Heart left ventricle (tissue), 16 donors: Measurements from ENCODE around the gene FOXO6. TPM values are rescaled to one million over a fixed set of nuclear protein-coding genes. Genes with fewer than 3 reads are reported as not detected.

Experiments used
- ATAC-seq, 4 donors: fragments of 200-7000 bp; cut with Tn5 transposase; one replicate each; pipeline ENCODE4 v1.9.1; 2020 to 2022; ENCODE audit warnings: moderate library complexity in 4 of 4, mild to moderate bottlenecking in 3 of 4, moderate number of reproducible peaks in 1 of 4
- DNase-seq, 5 donors: peaks; one replicate each; pipeline ENCODE4 v3.0.0-alpha.2; 2020
- H3K27ac ChIP-seq, 12 donors: fragments of 200-600 bp; sonication (generic) in 4 of 12; one replicate each; pipeline versions ENCODE4 v1.5.0 to v1.8.0; 2016 to 2022; ENCODE audit warnings: mild to moderate bottlenecking in 2 of 12
- H3K27me3 ChIP-seq, 9 donors: fragments of 200-600 bp; sonication (generic) in 2 of 9; one replicate each; pipeline versions ENCODE4 v1.5.1 to v1.8.0; 2016 to 2022; ENCODE audit warnings: mild to moderate bottlenecking in 3 of 9
- H3K36me3 ChIP-seq, 9 donors: fragments of 200-600 bp; sonication (generic) in 2 of 9; one replicate each; pipeline versions ENCODE4 v1.5.0 to v1.8.0; 2018 to 2022; ENCODE audit warnings: mild to moderate bottlenecking in 2 of 9
- H3K4me1 ChIP-seq, 12 donors: fragments of 200-600 bp; sonication (generic) in 4 of 12; one replicate each; pipeline versions ENCODE4 v1.5.0 to v1.8.0; 2016 to 2022; ENCODE audit warnings: mild to moderate bottlenecking in 3 of 12
- H3K4me3 ChIP-seq, 12 donors: fragments of 200-600 bp; sonication (generic) in 4 of 12; one replicate each; pipeline versions ENCODE4 v1.5.0 to v1.8.0; 2017 to 2022; ENCODE audit warnings: mild to moderate bottlenecking in 9 of 12, moderate library complexity in 4 of 12
- H3K9me3 ChIP-seq, 12 donors: fragments of 200-600 bp; sonication (generic) in 4 of 12; one replicate each; pipeline versions ENCODE4 v1.5.0 to v1.8.0; 2016 to 2022; ENCODE audit warnings: mild to moderate bottlenecking in 1 of 12
- POLR2A ChIP-seq, 2 donors: fragments of 450-650 bp; IDR thresholded peaks; one replicate each; pipeline ENCODE4 v1.6.1; 2017; ENCODE audit warnings: antibody characterized with exemption in 2 of 2, mild to moderate bottlenecking in 2 of 2, moderate library complexity in 2 of 2
- WGBS, 4 donors: extraction: QIAGEN DNeasy Blood & Tissue Kit in 2 of 4; methylation state at CpG; one replicate each; pipeline versions ENCODE4 v1.1.5 to v1.1.7; 2013 to 2018; 5-methylcytosine and 5-hydroxymethylcytosine counted together
- intact Hi-C, 10 donors: fragments of 100-400 bp; cut with DNase I; formaldehyde crosslinking; loops; one replicate each; pipeline versions ENCODE4 v1.11.1 to v1.14.2; 2022
- polyA plus RNA-seq, 2 donors: library from polyadenylated mRNA; stranded (reverse); fragments of 200-250 nt; gene quantifications; one replicate each; pipeline ENCODE4 v1.2.3, GENCODE V29; 2013
- total RNA-seq, 9 donors: library from RNA; depleted of rRNA in 2 of 9; stranded (reverse); fragments of >200 nt in 2 of 9; fragmentation: NEBNext Ultra II Directional in 3 of 9; extraction: Animal tissue kit (Norgen Biotek cat#: 25700) in 3 of 9; gene quantifications; one replicate each; pipeline versions ENCODE4 v1.1.0 to v1.2.4, GENCODE V29; 2016 to 2023
- TF ChIP-seq, protein P1 (sequence below), 12 donors: fragments of 200-600 bp; sonication (generic) in 4 of 12; IDR thresholded peaks; one replicate each; pipeline versions ENCODE4 v1.5.0 to v1.8.0; 2018 to 2022; ENCODE audit warnings: antibody characterized with exemption in 12 of 12, mild to moderate bottlenecking in 5 of 12
- donor health status: ischemic (EF 13 %, LVEDD 7.1; RV severe dilation, severe dysfunction).
- donor health status: healthy with polysubstance abuse.
- donor health status: DM: no; HTN: yes; CAD: no.
- donor health status: DM: no; HTN: no; CAD: no.
- donor health status: ischemic (EF 25% LVEDD 6.9; RV normal size, moderate dysfunction).
- donor health status: ischemic (EF 25% LVEDD 5.7; RV mildly dilated, moderate dysfunction).
- donor health status: healthy.
- donor health status: DM: yes; HTN: yes; CAD: no.
- donor health status: ischemic (EF 35%, LVEDD 5.7; RV mildly dilated, moderate dysfunction).
- donor health status: nonischemic (EF 11% LVEDD 7.7; RV severe dilation, severe dysfunction).
- donor health status: DM: yes; HTN: yes; CAD: no.
- donor health status: PGD.
- donor health status: ischemic (EF 29% LVEDD 5.4; RV normal size, mild dysfunction).
- donor health status: nonischemic (EF 23%, LVEDD 6.1; RV moderate dilation, normal function).

Gene FOXO6
- total and polyA plus RNA-seq, 11 donors: 0.69 to 4.8 (median 1.4) TPM

DNA sequence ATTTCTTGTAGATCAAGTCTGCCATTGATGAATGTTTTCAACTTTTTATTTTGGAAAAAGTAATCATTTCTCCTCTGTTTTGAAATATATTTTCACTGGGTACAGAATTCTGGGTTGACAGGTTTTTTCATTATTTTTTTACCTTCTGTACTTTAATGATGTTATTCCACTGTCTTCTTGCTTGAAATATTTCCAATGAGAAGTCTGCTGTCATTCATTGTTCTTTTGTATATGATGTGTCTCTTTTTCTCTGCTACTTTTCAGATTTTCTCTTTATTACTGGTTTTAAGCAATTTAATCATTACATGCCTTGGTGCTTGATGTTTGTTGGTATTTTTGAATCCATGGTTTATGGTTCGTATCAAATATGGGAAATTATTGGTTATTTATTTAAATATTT, 22.4 kb upstream of the FOXO6 start:
- intact Hi-C loops: no loop called here

DNA sequence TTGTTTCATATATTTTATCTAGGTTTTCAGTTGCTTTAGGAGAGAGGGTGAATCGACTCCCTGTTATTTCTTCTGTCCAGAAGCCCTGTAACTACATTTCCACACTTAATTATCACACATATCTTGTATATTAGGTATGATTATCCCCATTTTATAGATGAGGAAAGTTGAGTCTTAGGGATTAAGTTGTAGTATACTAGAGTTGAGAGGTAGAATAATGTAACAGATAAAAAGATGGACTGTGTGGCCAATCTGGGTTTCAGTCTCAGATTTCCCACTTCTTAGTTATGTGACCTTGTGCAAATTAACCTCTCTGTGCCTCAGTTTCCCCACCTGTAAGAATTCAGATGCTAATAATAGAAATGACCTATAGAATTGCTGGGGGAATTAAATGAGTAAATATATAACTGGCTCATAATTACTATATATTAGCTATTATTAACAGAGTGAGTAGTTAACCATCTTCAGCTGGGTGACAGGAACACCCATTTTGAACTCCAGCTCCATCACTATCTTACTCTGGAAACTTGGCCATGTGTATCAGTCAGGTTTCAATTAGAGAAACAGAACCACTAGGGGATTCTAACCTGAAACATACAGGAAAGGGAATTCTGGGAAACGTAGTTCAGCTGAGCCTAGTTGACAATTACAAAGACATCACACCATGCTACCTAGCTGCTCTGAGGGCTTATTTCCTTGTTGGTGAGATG, 20.4 kb upstream of the FOXO6 start:
- TF ChIP-seq POLR2A (IDR thresholded peaks at IDR 0.05): no peak
- TF ChIP-seq, protein P1, sequence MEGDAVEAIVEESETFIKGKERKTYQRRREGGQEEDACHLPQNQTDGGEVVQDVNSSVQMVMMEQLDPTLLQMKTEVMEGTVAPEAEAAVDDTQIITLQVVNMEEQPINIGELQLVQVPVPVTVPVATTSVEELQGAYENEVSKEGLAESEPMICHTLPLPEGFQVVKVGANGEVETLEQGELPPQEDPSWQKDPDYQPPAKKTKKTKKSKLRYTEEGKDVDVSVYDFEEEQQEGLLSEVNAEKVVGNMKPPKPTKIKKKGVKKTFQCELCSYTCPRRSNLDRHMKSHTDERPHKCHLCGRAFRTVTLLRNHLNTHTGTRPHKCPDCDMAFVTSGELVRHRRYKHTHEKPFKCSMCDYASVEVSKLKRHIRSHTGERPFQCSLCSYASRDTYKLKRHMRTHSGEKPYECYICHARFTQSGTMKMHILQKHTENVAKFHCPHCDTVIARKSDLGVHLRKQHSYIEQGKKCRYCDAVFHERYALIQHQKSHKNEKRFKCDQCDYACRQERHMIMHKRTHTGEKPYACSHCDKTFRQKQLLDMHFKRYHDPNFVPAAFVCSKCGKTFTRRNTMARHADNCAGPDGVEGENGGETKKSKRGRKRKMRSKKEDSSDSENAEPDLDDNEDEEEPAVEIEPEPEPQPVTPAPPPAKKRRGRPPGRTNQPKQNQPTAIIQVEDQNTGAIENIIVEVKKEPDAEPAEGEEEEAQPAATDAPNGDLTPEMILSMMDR (IDR thresholded peaks at IDR 0.05): no peak
- Histone ChIP-seq H3K4me3 (no peak overlapping the region), H3K9me3 (peaks cover 0 to 17% (median 7%) of the 10 kb centered on the region in 12 donors), H3K27me3 (no peaks in the 10 kb centered on the region), H3K27ac (no peak overlapping the region), H3K36me3 (no peaks in the 10 kb centered on the region), H3K4me1 (peaks cover 0 to 11% (median 0%) of the 10 kb centered on the region in 12 donors)
- no peak for DNase-seq
- WGBS, 4 donors: 65 to 71% (median 68%) methylated on average over 2 of the region's 2 CpGs
- intact Hi-C loops: no loop called here
- ATAC-seq: no peak

More for the DNA sequence above, 22.4 kb upstream of the FOXO6 start:
- peaks cover 0 to 11% (median 0%) of the 10 kb centered on the region in 12 donors for H3K4me1 ChIP-seq
- no peak overlapping the region for H3K27ac ChIP-seq
- TF ChIP-seq POLR2A (IDR thresholded peaks at IDR 0.05): no peak
- TF ChIP-seq, protein P1 (IDR thresholded peaks at IDR 0.05): no peak
- WGBS, 4 donors: 91 to 99% (median 95%) methylated on average over 1 of the region's 1 CpG
- DNase-seq (no peak), ATAC-seq (no peak)
- no peak overlapping the region for H3K4me3 ChIP-seq
- no peaks in the 10 kb centered on the region for H3K27me3 ChIP-seq
- peaks cover 0 to 20% (median 7%) of the 10 kb centered on the region in 12 donors for H3K9me3 ChIP-seq
- no peaks in the 10 kb centered on the region for H3K36me3 ChIP-seq

DNA sequence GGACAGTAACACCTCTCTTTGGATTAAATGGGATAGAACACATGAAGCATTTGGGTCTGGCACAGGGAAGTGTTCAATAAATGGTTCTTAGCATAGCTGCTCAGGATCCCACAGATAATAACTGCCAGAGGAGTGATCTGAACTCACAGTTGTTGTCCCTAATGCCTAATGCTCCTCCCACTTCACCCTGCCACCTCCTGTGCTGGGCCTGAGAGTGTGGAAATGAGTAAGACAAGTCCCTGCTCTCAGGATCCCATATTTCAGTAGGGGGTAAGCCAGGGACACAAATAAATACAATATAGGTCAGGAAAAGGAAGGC, 19.9 kb upstream of the FOXO6 start:
- DNase-seq (no peak), ATAC-seq (no peak)
- Histone ChIP-seq H3K4me3 (no peak overlapping the region), H3K27ac (no peak overlapping the region), H3K36me3 (no peaks in the 10 kb centered on the region), H3K9me3 (peaks cover 0 to 17% (median 7%) of the 10 kb centered on the region in 12 donors), H3K4me1 (peaks cover 0 to 11% (median 0%) of the 10 kb centered on the region in 12 donors), H3K27me3 (no peaks in the 10 kb centered on the region)
- intact Hi-C loops: no loop called here
- no peak for TF ChIP-seq POLR2A (IDR thresholded peaks at IDR 0.05)
- TF ChIP-seq, protein P1 (IDR thresholded peaks at IDR 0.05): no peak

DNA sequence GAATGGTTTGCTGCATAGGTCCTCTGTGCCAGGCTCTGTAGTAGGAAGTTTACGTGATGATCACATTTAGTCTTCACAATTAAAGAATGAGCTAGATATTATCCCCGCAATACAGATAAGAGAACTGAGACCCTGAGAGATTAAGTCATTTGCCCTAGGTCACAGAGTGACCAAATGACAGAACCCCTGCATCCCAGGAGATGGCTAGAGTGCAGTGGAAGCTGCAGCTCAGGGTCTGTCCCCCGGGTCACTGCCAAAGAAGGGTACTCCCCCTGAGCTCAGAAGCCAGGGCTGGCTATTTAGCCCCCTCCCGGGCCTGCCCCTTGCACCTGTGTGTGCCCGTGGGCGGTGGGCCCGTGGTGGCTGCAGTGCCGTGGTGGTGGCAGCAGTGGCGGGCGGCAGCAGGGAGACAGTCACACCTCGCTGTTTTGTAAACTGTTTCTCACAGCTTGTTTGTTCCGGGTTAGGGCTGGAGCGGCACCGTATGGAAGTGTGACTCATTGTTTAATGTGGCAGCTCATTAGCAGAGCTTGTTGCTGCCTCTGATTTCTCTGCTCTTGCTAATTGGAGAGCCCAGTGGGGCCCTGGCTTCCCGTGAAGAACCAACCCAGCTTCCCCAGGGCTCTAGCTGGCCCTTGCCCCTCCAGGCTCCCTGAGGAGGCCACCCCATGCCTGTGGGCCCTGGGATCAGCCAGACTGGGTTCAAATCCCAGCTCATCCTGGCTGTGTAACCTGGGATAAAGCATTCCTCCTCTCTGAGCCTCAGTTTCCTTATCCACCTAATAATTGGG, 19.3 kb upstream of the FOXO6 start:
- DNase-seq (peak in 2 of 5 donors; percentile 12 to 18), ATAC-seq (peak in 3 of 4 donors; percentile 22 to 59 (median 48))
- peak overlapping the region in 2 of 12 donors; percentile 14 to 57 for H3K27ac ChIP-seq
- no peak for TF ChIP-seq POLR2A (IDR thresholded peaks at IDR 0.05)
- TF ChIP-seq, protein P1 (IDR thresholded peaks at IDR 0.05): no peak
- H3K27me3 ChIP-seq: no peaks in the 10 kb centered on the region
- 59 to 69% (median 64%) methylated on average over 10 to 15 of the region's 15 CpGs for WGBS, 4 donors
- peaks cover 0 to 11% (median 0%) of the 10 kb centered on the region in 12 donors for H3K4me1 ChIP-seq
- intact Hi-C loops: no loop called here
- no peaks in the 10 kb centered on the region for H3K36me3 ChIP-seq
- no peak overlapping the region for H3K4me3 ChIP-seq
- H3K9me3 ChIP-seq: peaks cover 0 to 17% (median 7%) of the 10 kb centered on the region in 12 donors
